HEK293 (cell line): ENCODE measurements around the gene IRF7.

Source experiments
- TCF7L2 ChIP-seq: IDR thresholded peaks from 2 replicates; pipeline ENCODE4 v1.6.1; 2011; ENCODE audit warnings: low read depth, mild to moderate bottlenecking, inconsistent platforms, low read length, moderate library complexity, borderline replicate concordance
- TRIM28 ChIP-seq: IDR thresholded peaks from 2 replicates; pipeline ENCODE4 v1.6.1; 2011; ENCODE audit warnings: low read length, control low read depth, borderline replicate concordance
- ZNF274 ChIP-seq, 2 experiments: fragments of 200-500 bp in 1 of 2; fragments of 450-650 bp in 1 of 2; sonication (Bioruptor generic) in 1 of 2; formaldehyde crosslinking in 1 of 2; IDR thresholded peaks; 2 replicates each; pipeline versions ENCODE4 v1.5.1 to v1.6.1; 2014 to 2016; ENCODE audit warnings: borderline replicate concordance in 1 of 2, inconsistent platforms in 1 of 2, low read length in 1 of 2, missing biosample characterization in 1 of 2, missing genetic modification characterization in 1 of 2
- ZNF596 ChIP-seq: fragments of 450-650 bp; IDR thresholded peaks from 2 replicates; pipeline ENCODE4 v1.5.0; 2018; ENCODE audit warnings: missing biosample characterization, mild to moderate bottlenecking, missing genetic modification characterization, moderate library complexity
- ZNF837 ChIP-seq: fragments of 450-650 bp; formaldehyde crosslinking; IDR thresholded peaks from 2 replicates; pipeline ENCODE4 v1.5.1; 2016; ENCODE audit warnings: missing biosample characterization, missing genetic modification characterization
- ZSCAN30 ChIP-seq: fragments of 450-650 bp; IDR thresholded peaks from 2 replicates; pipeline ENCODE4 v1.5.1; 2018; ENCODE audit warnings: missing biosample characterization, mild to moderate bottlenecking, missing genetic modification characterization, moderate library complexity
- TF ChIP-seq, protein P1 (sequence below): fragments of 450-650 bp; formaldehyde crosslinking; IDR thresholded peaks from 2 replicates; pipeline ENCODE4 v1.5.1; 2016; ENCODE audit warnings: missing biosample characterization, missing genetic modification characterization
- TF ChIP-seq, protein P2 (sequence below): fragments of 450-650 bp; formaldehyde crosslinking; IDR thresholded peaks from 2 replicates; pipeline ENCODE4 v1.5.1; 2016; ENCODE audit warnings: missing biosample characterization, missing genetic modification characterization, borderline replicate concordance
- TF ChIP-seq, protein P3 (sequence below): sonication (generic); formaldehyde crosslinking; IDR thresholded peaks from 2 replicates; pipeline ENCODE4 v1.8.1; 2022; ENCODE audit warnings: mild to moderate bottlenecking, moderate library complexity, missing genetic modification reagents

DNA sequence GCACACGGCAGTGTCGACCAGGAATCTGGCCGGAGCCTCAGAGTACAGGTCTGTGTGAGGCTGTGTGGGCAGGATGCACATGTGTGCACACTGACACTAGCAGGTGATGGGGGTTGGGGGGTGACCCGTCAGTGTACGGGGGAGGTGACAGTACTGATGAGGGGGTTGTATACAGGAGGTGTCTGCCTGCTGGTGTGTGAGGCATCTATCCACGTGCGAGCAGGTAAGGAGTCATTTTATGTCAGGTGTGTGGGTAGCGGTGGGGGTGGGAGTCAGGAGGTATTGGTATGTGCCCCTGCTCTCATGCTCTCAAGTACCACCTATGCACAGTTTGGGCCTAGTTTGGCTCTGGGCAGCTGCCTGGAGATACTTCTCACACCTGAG lies 44.0 kb downstream of the IRF7 start:
- TF ChIP-seq TRIM28 = no peak
- TF ChIP-seq, protein P1, sequence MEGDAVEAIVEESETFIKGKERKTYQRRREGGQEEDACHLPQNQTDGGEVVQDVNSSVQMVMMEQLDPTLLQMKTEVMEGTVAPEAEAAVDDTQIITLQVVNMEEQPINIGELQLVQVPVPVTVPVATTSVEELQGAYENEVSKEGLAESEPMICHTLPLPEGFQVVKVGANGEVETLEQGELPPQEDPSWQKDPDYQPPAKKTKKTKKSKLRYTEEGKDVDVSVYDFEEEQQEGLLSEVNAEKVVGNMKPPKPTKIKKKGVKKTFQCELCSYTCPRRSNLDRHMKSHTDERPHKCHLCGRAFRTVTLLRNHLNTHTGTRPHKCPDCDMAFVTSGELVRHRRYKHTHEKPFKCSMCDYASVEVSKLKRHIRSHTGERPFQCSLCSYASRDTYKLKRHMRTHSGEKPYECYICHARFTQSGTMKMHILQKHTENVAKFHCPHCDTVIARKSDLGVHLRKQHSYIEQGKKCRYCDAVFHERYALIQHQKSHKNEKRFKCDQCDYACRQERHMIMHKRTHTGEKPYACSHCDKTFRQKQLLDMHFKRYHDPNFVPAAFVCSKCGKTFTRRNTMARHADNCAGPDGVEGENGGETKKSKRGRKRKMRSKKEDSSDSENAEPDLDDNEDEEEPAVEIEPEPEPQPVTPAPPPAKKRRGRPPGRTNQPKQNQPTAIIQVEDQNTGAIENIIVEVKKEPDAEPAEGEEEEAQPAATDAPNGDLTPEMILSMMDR (tag by site-specific recombination) = no peak
- no peak for TF ChIP-seq ZNF837 (tag by site-specific recombination)
- TF ChIP-seq, protein P2, sequence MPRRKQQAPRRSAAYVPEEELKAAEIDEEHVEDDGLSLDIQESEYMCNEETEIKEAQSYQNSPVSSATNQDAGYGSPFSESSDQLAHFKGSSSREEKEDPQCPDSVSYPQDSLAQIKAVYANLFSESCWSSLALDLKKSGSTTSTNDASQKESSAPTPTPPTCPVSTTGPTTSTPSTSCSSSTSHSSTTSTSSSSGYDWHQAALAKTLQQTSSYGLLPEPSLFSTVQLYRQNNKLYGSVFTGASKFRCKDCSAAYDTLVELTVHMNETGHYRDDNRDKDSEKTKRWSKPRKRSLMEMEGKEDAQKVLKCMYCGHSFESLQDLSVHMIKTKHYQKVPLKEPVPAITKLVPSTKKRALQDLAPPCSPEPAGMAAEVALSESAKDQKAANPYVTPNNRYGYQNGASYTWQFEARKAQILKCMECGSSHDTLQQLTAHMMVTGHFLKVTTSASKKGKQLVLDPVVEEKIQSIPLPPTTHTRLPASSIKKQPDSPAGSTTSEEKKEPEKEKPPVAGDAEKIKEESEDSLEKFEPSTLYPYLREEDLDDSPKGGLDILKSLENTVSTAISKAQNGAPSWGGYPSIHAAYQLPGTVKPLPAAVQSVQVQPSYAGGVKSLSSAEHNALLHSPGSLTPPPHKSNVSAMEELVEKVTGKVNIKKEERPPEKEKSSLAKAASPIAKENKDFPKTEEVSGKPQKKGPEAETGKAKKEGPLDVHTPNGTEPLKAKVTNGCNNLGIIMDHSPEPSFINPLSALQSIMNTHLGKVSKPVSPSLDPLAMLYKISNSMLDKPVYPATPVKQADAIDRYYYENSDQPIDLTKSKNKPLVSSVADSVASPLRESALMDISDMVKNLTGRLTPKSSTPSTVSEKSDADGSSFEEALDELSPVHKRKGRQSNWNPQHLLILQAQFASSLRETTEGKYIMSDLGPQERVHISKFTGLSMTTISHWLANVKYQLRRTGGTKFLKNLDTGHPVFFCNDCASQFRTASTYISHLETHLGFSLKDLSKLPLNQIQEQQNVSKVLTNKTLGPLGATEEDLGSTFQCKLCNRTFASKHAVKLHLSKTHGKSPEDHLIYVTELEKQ (tag by site-specific recombination) = no peak
- TF ChIP-seq TCF7L2 = no peak
- TF ChIP-seq ZSCAN30 (tag by site-specific recombination) = no peak
- TF ChIP-seq ZNF274 (IDR thresholded peaks at IDR 0.05; ENCODE audit: low read length) = no peak
- TF ChIP-seq ZNF274 (tag by site-specific recombination; IDR thresholded peaks at IDR 0.05; ENCODE audit: borderline replicate concordance) = no peak
- TF ChIP-seq, protein P3, sequence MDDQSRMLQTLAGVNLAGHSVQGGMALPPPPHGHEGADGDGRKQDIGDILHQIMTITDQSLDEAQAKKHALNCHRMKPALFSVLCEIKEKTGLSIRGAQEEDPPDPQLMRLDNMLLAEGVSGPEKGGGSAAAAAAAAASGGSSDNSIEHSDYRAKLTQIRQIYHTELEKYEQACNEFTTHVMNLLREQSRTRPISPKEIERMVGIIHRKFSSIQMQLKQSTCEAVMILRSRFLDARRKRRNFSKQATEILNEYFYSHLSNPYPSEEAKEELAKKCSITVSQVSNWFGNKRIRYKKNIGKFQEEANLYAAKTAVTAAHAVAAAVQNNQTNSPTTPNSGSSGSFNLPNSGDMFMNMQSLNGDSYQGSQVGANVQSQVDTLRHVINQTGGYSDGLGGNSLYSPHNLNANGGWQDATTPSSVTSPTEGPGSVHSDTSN (CRISPR knock-in tag) = no peak
- no peak for TF ChIP-seq ZNF596
